Measurements from ENCODE around the gene CREBBP.

DNA sequence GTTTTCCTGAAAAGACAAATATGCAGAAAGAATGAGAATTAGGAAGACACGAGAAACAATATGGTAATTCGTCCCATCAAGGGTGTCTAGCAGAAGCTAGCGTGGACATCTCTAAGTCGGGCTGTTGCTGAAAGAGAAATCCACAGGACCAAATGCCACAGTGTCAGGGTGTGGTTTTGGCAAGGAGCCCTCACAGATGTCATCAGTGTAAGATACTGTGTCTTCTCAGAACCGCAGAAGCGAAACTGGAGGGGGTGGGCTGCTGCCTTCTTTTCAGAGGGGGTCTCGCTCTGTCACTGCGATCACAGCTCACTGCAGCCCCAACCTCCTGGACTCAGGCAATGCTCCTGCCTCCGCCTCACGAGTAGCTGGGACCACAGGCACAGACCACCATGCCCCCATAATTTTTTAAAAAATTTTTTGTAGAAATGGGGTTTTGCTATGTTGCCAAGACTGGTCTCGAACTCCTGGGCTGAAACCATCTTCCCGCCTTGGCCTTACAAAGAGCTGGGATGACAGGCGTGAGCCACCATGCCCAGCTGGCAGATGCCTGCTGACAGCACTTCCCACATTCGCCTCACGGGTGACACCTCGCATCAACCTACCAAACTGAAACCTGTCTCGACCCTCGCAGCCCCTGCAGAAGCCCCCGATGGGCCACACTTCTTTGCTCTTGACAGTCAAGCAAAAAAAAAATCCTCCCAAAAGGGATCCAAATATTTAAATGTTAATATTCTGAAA, 189.4 kb downstream of the CREBBP start:
- TF ChIP-seq CTCF (IDR thresholded peaks at IDR 0.05) (peak in 1 of 7 experiments; percentile 5), POLR2A (IDR thresholded peaks at IDR 0.05) (no peak)
